Stomach (tissue), 4 donors: ENCODE data around the gene FRY.

ENCODE experiments used
- EP300 ChIP-seq: sonication (generic); formaldehyde crosslinking; IDR thresholded peaks from one replicate; pipeline ENCODE4 v1.6.1; 2017; ENCODE audit warnings: antibody characterized with exemption
- TF ChIP-seq, protein P1 (sequence below), 7 experiments: fragments of 450-650 bp in 4 of 7; fragments of 200-600 bp in 3 of 7; sonication (generic) in 3 of 7; IDR thresholded peaks; one replicate each; pipeline ENCODE4 v1.5.1; 2016 to 2019; ENCODE audit warnings: antibody characterized with exemption in 7 of 7, control low read depth in 2 of 7, mild to moderate bottlenecking in 1 of 7

DNA sequence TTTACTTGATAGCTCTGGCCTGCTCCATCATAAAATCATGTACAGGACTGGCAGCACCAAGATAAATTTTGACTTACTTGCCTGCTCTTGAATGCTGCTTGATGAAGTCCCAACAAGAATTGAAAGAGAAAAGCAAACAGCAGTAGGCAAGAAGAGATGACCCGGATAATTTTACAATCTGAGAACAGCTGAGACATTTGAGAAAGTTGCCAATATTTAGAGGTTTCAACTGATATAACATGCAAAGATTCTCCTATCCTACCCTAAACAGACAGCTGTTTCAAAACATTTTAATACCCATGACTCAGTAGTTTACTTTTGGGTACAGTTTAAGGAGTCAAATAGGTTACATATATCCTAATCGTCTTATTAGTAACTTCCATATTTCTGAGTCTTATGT is 5.9 kb downstream of the FRY start:
- TF ChIP-seq, protein P1, sequence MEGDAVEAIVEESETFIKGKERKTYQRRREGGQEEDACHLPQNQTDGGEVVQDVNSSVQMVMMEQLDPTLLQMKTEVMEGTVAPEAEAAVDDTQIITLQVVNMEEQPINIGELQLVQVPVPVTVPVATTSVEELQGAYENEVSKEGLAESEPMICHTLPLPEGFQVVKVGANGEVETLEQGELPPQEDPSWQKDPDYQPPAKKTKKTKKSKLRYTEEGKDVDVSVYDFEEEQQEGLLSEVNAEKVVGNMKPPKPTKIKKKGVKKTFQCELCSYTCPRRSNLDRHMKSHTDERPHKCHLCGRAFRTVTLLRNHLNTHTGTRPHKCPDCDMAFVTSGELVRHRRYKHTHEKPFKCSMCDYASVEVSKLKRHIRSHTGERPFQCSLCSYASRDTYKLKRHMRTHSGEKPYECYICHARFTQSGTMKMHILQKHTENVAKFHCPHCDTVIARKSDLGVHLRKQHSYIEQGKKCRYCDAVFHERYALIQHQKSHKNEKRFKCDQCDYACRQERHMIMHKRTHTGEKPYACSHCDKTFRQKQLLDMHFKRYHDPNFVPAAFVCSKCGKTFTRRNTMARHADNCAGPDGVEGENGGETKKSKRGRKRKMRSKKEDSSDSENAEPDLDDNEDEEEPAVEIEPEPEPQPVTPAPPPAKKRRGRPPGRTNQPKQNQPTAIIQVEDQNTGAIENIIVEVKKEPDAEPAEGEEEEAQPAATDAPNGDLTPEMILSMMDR (IDR thresholded peaks at IDR 0.05), result no peak
- no peak for TF ChIP-seq EP300
